AG04449 (cell line): ENCODE measurements around the gene ZPBP2.
"Not testable (repeated sequence)": the region's sequence is repeated elsewhere in the genome, so short reads cannot be mapped to it uniquely, and the experiment has no call there.

Experiments used
- CTCF ChIA-PET: fragments of 350-600 bp; formaldehyde crosslinking; extraction: SDS; loops from one replicate; lab custom pipeline; 2021; ENCODE audit warnings: antibody characterized with exemption; lab: Yijun Ruan, JAX
- POLR2A ChIA-PET: fragments of 400-600, 350-600 bp; formaldehyde crosslinking; extraction: SDS; loops from one replicate; lab custom pipeline; 2020; ENCODE audit warnings: antibody characterized with exemption, inconsistent platforms; lab: Yijun Ruan, JAX
- DNase-seq: peaks from one replicate; pipeline ENCODE4 v3.0.0-alpha.2; 2010; ENCODE audit warnings: low read depth, low spot score
- H3K4me3 ChIP-seq: 2 replicates; pipeline ENCODE4 v1.5.1; 2011; ENCODE audit warnings: low read depth, mild to moderate bottlenecking, control low read depth, low read length
- TF ChIP-seq, protein P1 (sequence below): IDR thresholded peaks from one replicate; pipeline ENCODE4 v1.5.1; 2011; ENCODE audit warnings: mild to moderate bottlenecking, moderate library complexity, low read length, control low read depth, inconsistent platforms; ENCODE audit not compliant: insufficient read depth; ENCODE audit errors: missing control alignments

Gene ZPBP2

DNA sequence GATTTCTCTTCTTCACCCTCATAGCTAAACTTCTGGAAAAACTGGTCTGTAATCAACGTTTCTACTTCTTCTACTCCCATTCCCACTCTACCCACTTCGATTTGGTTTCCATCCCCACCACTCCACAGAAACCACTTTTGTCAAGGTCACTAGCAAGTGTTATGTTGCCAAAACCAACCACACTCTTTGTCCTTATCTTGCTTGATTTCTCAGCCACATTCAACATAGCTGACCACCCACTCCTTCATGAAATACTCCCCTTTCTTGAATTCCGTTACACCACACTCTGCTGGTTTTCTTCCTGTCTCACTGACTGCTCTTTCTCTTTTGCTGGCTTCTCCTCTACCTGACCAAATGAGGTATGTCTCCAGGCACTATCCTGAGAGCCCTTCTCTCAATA, 15.8 kb upstream of the ZPBP2 start:
- ChIA-PET POLR2A (no interaction called here), CTCF (interaction anchor here (0.9 kb wide), 1 partner anchor 174 kb away, joined by 4 read pairs; no protein-coding TSS in a partner anchor)
- no peak for DNase-seq
- H3K4me3 ChIP-seq = no peak overlapping the region
- TF ChIP-seq, protein P1, sequence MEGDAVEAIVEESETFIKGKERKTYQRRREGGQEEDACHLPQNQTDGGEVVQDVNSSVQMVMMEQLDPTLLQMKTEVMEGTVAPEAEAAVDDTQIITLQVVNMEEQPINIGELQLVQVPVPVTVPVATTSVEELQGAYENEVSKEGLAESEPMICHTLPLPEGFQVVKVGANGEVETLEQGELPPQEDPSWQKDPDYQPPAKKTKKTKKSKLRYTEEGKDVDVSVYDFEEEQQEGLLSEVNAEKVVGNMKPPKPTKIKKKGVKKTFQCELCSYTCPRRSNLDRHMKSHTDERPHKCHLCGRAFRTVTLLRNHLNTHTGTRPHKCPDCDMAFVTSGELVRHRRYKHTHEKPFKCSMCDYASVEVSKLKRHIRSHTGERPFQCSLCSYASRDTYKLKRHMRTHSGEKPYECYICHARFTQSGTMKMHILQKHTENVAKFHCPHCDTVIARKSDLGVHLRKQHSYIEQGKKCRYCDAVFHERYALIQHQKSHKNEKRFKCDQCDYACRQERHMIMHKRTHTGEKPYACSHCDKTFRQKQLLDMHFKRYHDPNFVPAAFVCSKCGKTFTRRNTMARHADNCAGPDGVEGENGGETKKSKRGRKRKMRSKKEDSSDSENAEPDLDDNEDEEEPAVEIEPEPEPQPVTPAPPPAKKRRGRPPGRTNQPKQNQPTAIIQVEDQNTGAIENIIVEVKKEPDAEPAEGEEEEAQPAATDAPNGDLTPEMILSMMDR = no peak

DNA sequence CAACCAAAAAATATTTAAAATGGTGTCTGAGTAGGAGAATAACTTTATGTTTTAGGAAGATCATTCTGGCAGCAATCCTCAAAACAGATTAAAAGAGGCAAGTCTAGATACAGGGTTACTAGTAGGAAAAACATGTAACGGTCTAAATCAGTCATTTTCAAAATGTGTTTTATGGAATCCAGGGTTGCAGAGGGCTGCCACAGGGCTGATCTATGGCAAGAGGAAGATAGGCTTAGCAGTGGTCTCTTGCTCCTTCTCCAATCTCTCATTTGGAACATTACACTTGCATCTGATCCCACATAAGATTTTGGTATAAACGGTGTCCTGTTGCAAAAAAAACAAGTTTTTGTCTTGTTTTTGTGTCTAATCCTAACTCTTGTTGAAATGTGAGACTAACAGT, 13.1 kb upstream of the ZPBP2 start:
- TF ChIP-seq, protein P1 = no peak
- ChIA-PET POLR2A (no interaction called here), CTCF (no interaction called here)
- no peak overlapping the region for H3K4me3 ChIP-seq
- DNase-seq = no peak

DNA sequence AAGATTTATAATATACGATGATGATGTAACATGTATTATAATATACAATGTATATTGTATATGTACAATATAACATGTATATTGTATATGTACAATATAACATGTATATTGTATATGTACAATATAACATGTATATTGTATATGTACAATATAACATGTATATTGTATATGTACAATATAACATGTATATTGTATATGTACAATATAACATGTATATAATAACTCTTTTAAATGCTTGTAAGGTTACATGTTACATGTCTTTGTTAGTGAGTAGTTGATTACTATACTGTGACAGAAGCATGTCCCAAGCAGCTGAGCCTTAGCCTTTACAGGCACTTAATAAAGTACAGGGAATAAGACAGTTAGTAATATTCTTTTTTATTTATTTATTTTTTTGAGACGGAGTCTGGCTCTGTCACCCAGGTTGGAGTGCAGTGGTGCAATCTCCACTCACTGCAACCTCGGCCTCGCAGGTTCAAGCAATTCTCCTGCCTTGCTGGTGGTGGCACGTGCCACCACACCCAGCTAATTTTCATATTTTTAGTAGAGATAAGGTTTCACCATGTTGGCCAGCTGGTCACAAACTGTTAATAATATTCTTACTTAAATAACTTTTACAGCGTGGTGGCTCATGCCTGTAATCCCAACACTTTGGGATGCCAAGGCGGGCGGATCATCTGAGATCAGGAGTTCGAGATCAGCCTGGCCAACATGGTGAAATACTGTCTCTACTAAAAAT, 11.9 kb upstream of the ZPBP2 start:
- DNase-seq, POLR2A ChIA-PET, H3K4me3 ChIP-seq: not testable (repeated sequence)
- CTCF ChIA-PET = interaction anchor here (1.0 kb wide), 1 partner anchor 10 kb away, joined by 3 read pairs; no protein-coding TSS in a partner anchor

DNA sequence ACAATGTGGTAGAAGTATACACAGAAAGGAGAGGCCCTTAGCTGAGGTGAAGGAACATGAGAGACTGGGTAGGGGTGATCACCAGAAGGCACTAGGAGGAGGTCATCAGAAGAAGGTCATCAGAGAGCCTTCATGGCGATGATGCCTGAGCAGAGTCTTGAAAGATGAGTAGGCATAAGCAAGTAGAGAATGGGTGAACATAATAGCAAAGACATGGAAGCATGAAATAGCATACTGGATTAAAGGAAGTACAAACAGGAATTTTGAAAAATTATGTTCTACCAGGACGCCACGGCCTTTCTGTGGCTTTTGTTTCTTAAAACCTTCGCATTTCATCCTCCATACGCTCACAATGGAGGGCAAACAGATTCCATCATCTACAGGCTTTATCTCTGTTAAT, 6.8 kb upstream of the ZPBP2 start:
- H3K4me3 ChIP-seq = no peak overlapping the region
- ChIA-PET CTCF (interaction anchor here (1.0 to 3.3 kb wide), 2 partner anchors 11 to 119 kb away, joined by 5 to 13 read pairs; partner anchors contain the start of gene PSMD3), POLR2A (no interaction called here)
- DNase-seq = no peak
- TF ChIP-seq, protein P1 = no peak

DNA sequence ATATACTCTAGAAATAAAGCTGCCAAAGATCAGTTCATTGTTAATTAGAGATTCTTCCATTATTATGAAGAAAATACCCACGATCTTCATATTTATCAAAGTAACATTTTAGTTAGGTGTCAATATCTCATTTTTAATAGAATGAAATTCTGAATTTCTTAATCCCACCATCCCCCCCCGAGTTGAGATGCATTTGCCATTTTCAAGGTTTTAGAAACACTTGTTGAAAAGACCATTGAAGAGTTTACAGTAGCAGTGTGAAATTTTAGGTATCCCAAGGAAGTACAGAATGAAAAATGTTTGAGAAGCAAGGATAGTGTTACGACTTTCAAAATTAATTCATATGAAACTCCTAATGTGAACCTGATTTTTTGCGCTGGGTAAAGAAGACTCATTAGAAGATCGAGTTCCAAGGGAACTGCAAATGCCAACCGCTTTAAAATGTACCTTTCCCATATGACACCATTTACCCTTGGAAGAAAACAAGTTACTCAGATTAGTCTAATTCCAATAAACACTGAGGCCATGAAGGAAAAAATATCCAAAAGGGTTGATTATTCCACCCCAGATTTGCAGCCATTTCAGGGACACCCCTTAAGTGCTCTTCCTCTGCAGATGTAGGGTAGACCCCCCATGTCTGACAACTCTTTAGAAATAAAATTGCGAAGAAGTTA, 4.6 kb upstream of the ZPBP2 start:
- POLR2A ChIA-PET = no interaction called here

DNA sequence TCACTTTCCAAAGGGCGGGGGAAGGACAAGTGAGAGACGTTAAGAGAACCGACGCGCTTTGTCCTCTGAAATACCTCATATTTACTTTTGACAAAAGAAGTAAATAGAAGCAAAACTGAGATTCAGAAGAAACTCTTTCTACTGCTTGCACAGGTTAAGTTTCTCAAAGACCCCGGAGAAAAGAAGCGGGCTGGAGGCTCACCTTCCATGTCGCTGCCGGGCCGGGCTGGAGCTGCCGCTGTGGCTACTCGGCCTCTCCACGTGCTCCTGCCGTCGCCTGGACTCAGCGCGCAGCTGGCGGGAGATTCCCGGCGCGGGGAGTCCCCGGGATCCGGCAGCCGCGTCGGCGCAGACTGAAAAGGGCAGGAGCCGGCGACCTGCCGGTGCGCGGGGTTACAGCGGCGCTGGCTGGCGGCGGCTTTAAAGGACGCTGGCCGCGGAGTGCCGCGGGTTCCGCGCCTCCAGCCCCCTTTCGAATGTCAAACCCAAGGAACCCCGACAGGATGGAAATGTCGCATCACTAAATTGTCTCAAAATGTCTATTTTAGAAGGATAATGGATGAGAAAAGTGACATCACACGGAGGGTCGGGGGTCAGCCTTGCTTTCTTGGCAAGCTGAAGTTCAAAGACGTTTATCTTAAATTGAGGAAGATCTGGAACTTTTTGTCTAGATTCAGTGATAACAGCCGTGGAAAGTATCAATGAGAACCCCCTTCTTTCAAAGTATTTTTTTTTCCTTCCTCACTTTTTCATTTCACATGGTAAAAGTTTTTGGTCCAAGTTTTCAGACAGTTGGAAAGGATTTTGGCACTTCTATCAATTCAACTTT, 3.9 kb upstream of the ZPBP2 start, which contains the start of gene IKZF3:
Gene IKZF3, minus strand, starts transcription at position 395 of the 829 bp plus-strand sequence. Its CDS starts 186 bp downstream, at position 209.
- ChIA-PET CTCF (no interaction called here), POLR2A (no interaction called here)
- TF ChIP-seq, protein P1 = no peak
- no peak within 1 kb of the TSS for H3K4me3 ChIP-seq
- DNase-seq = no peak

More for the DNA sequence above, 4.6 kb upstream of the ZPBP2 start:
- CTCF ChIA-PET = interaction anchor here (3.3 kb wide), 1 partner anchor 117 kb away, joined by 13 read pairs; the partner anchor contains the start of gene PSMD3
- TF ChIP-seq, protein P1 = no peak
- DNase-seq = no peak
- H3K4me3 ChIP-seq = no peak overlapping the region
